ENCODE results near the gene WNK2.

Gene WNK2

DNA sequence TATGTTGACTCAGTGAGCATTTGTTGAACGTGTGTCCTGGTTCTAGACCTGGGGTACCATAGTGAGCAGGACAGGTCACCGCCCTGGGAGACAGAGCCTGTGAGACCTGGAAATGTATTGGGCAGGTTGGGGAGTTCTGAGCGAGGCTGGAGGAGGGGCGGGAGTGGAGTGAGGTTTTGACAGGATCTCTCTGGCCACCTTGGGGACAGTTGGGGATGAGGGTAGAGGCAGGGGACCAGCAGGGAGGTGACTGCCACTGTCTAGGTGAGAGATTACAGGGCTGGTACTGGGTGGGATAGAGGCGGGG lies 7.4 kb downstream of the WNK2 start:
- H3K9ac ChIP-seq (ENCODE audit: insufficient read length) = no peak overlapping the region
- no peaks in the 10 kb centered on the region for H3K36me3 ChIP-seq (ENCODE audit: insufficient read depth, low read length)
- DNase-seq (ENCODE audit: low read depth, low spot score) = no peak
- no peak for TF ChIP-seq EZH2 (IDR thresholded peaks at IDR 0.05)
- TF ChIP-seq POLR2AphosphoS5 (IDR thresholded peaks at IDR 0.05; ENCODE audit: borderline replicate concordance, low read depth, low read length) = no peak
- no peak for TF ChIP-seq FOXP2 (optimal IDR thresholded peaks at IDR 0.05; ENCODE audit: control extremely low read depth, extremely low read length, insufficient read depth)
- H3K9me3 ChIP-seq (ENCODE audit: low read depth, low read length) = no peaks in the 10 kb centered on the region
- H3K4me3 ChIP-seq = no peak overlapping the region
- no peak overlapping the region for H3K27ac ChIP-seq

GRCh38 chr9:93192721-93193387 lies 8.9 kb downstream of the WNK2 start:
- no peaks in the 10 kb centered on the region for H3K36me3 ChIP-seq (ENCODE audit: insufficient read depth, low read length)
- no peak overlapping the region for H3K27ac ChIP-seq
- DNase-seq (ENCODE audit: low read depth, low spot score) = no peak
- H3K4me3 ChIP-seq = 0 out of 2 replicates have a peak overlapping the region, but pooled peaks have one; percentile 18
- no peaks in the 10 kb centered on the region for H3K9me3 ChIP-seq (ENCODE audit: low read depth, low read length)
- no peak overlapping the region for H3K9ac ChIP-seq (ENCODE audit: insufficient read length)
- no peak for TF ChIP-seq FOXP2 (optimal IDR thresholded peaks at IDR 0.05; ENCODE audit: control extremely low read depth, extremely low read length, insufficient read depth)
- no peak for TF ChIP-seq POLR2AphosphoS5 (IDR thresholded peaks at IDR 0.05; ENCODE audit: borderline replicate concordance, low read depth, low read length)
- no peak for TF ChIP-seq EZH2 (IDR thresholded peaks at IDR 0.05)

DNA sequence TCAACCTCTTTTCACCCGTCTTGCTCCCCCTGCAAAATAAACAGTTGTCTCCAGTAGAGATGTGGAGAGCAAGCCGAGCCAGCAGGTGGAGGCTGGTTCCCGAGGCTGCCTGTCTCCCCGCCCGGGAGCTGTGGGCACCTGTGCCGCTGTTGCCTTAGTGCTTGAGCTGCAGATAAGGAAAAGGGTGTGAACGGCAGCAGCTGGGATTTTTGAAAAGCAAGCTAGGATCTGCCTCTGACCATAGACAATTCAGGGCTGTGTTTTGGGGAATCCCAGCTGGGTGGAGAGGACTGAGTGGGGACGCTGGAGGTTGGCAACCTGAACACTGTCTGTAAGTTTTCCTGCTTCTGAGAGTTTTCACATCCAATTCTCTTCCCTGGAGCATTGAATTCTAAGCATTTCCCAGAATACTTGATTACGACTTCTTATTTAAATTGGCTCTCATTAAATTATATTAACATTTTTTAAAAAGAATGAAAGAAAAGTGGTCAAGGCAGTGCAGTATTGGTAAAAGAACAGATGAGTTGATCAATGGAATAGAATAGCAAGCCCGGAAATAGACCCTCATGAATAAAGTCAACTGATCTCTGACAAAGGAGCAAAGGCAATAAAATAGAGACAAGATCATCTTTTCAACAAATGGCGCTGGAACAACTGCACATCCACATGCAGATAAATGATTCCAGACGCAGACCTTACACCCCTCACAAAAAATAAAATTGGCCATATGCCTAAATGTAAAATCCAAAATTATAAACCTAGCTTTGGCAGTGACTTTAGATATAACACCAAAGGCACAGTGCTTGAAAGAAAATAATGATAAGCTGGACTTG lies 9.7 kb downstream of the WNK2 start:
- peak overlapping the region; percentile 54; the same call in 1 of the 2 replicates for H3K27ac ChIP-seq
- no peak for DNase-seq (ENCODE audit: low read depth, low spot score)
- no peaks in the 10 kb centered on the region for H3K9me3 ChIP-seq (ENCODE audit: low read depth, low read length)
- TF ChIP-seq EZH2 (IDR thresholded peaks at IDR 0.05) (no peak), POLR2AphosphoS5 (IDR thresholded peaks at IDR 0.05; ENCODE audit: borderline replicate concordance, low read depth, low read length) (no peak), FOXP2 (optimal IDR thresholded peaks at IDR 0.05; ENCODE audit: control extremely low read depth, extremely low read length, insufficient read depth) (no peak)
- peak overlapping the region; percentile 18; the same call in 1 of the 2 replicates for H3K4me3 ChIP-seq
- H3K36me3 ChIP-seq (ENCODE audit: insufficient read depth, low read length) = no peaks in the 10 kb centered on the region
- H3K9ac ChIP-seq (ENCODE audit: insufficient read length) = no peak overlapping the region

GRCh38 chr9:93194221-93194625 lies 10.3 kb downstream of the WNK2 start:
- Histone ChIP-seq H3K9me3 (ENCODE audit: low read depth, low read length) (no peaks in the 10 kb centered on the region), H3K4me3 (no peak overlapping the region), H3K27ac (peak overlapping the region; percentile 54; the same call in 1 of the 2 replicates), H3K9ac (ENCODE audit: insufficient read length) (no peak overlapping the region), H3K36me3 (ENCODE audit: insufficient read depth, low read length) (no peaks in the 10 kb centered on the region)
- no peak for DNase-seq (ENCODE audit: low read depth, low spot score)
- no peak for TF ChIP-seq FOXP2 (optimal IDR thresholded peaks at IDR 0.05; ENCODE audit: control extremely low read depth, extremely low read length, insufficient read depth)
- no peak for TF ChIP-seq POLR2AphosphoS5 (IDR thresholded peaks at IDR 0.05; ENCODE audit: borderline replicate concordance, low read depth, low read length)
- TF ChIP-seq EZH2 (IDR thresholded peaks at IDR 0.05) = no peak

DNA sequence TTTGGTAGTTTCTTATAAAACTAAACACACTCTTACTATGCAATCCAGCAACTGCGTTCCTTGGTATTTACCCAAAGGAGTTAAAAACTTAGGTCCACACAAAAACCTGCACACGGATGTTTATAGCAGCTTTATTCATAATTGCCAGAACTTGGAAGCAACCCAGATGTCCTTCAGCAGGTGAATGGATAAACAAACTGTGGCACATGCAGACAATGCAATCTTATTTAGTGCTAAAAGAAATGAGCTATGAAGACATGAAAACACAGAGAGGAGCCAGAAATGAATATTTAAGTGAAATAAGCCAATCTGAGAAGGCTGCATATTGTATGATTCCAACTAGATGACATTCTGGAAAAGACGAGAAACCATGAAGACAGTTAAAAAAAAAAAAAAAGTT lies 10.7 kb downstream of the WNK2 start:
- DNase-seq (ENCODE audit: low read depth, low spot score) = no peak
- H3K4me3 ChIP-seq = no peak overlapping the region
- no peaks in the 10 kb centered on the region for H3K9me3 ChIP-seq (ENCODE audit: low read depth, low read length)
- no peak overlapping the region for H3K9ac ChIP-seq (ENCODE audit: insufficient read length)
- no peak overlapping the region; the same call in 1 of the 2 replicates for H3K27ac ChIP-seq
- no peaks in the 10 kb centered on the region for H3K36me3 ChIP-seq (ENCODE audit: insufficient read depth, low read length)
- TF ChIP-seq FOXP2 (optimal IDR thresholded peaks at IDR 0.05; ENCODE audit: control extremely low read depth, extremely low read length, insufficient read depth) (no peak), EZH2 (IDR thresholded peaks at IDR 0.05) (no peak), POLR2AphosphoS5 (IDR thresholded peaks at IDR 0.05; ENCODE audit: borderline replicate concordance, low read depth, low read length) (no peak)

- no peak for TF ChIP-seq FOXP2 (optimal IDR thresholded peaks at IDR 0.05; ENCODE audit: control extremely low read depth, extremely low read length, insufficient read depth)
- no peak for TF ChIP-seq POLR2AphosphoS5 (IDR thresholded peaks at IDR 0.05; ENCODE audit: borderline replicate concordance, low read depth, low read length)
- H3K36me3 ChIP-seq (ENCODE audit: insufficient read depth, low read length) = no peaks in the 10 kb centered on the region
- H3K9ac ChIP-seq (ENCODE audit: insufficient read length) = no peak overlapping the region
- no peak overlapping the region for H3K27ac ChIP-seq
- H3K4me3 ChIP-seq = no peak overlapping the region
- H3K9me3 ChIP-seq (ENCODE audit: low read depth, low read length) = no peaks in the 10 kb centered on the region
- no peak for DNase-seq (ENCODE audit: low read depth, low spot score)
Observed at GRCh38 chr9:93196096-93197055, 12.4 kb downstream of the WNK2 start.

GRCh38 chr9:93197670-93198069 lies 13.7 kb downstream of the WNK2 start:
- H3K4me3 ChIP-seq = no peak overlapping the region
- no peaks in the 10 kb centered on the region for H3K9me3 ChIP-seq (ENCODE audit: low read depth, low read length)
- H3K27ac ChIP-seq = no peak overlapping the region
- no peak for DNase-seq (ENCODE audit: low read depth, low spot score)
- no peak overlapping the region for H3K9ac ChIP-seq (ENCODE audit: insufficient read length)
- no peaks in the 10 kb centered on the region for H3K36me3 ChIP-seq (ENCODE audit: insufficient read depth, low read length)
- TF ChIP-seq POLR2AphosphoS5 (IDR thresholded peaks at IDR 0.05; ENCODE audit: borderline replicate concordance, low read depth, low read length) = no peak
- TF ChIP-seq FOXP2 (optimal IDR thresholded peaks at IDR 0.05; ENCODE audit: control extremely low read depth, extremely low read length, insufficient read depth) = no peak
- no peak for TF ChIP-seq EZH2 (IDR thresholded peaks at IDR 0.05)
